ENCODE data around the gene KCNQ1.
"Not testable (repeated sequence)": the region's sequence is repeated elsewhere in the genome, so short reads cannot be mapped to it uniquely, and the experiment has no call there.

KCNQ1 gene

DNA sequence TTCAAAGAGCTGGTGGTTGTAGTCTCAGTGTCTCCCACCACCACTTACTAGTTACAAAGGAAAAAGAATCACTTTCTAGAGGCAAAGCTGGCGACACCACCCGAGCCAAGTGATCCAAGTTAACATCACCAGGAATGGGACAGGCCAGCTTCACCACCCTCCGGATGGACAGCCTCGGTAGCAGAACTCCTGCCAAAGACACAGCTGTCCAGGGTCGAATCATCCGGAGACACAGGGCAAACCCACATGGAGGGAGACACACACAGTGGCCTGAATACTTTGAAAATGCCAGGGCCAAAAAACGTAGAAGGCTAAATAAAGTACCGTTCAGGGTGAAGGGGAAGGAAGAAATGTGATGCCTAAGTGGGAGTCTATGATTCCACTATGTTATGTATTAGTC lies 33.1 kb downstream of the KCNQ1 start:
- no peak for DNase-seq

DNA sequence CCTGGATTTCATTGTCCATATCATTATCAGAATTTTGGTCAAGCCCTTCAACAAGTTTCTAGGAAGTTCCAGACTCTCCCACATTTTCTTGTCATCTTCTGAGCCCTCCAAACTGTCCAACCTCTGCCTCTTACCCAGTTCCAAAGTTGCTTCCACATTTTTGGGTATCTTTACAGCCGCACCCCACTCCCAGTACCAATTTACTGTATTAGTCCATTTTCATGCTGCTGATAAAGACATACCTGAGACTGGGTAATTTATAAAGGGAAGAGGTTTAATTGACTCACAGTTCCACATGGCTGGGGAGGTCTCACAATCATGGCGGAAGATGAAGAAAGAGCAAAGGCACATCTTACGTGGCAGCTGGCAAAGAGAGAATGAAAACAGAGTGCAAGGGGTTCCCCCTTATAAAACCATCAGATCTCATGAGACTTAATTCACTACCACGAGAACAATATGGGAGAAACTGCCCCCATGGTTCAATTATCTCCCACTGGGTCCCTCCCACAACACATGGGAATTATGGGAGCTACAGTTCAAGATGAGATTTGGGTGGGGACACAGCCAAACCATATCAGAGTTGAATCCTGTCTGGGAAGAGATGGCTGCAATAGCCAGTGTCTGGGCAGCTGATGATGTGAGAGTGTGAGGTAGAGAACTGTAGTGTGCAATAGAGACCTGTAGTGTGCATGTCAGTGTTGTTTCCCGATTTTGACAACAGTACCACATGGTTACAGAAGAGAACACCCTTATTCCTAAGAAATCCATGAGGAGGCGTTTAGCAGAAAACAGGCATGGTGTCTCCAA lies 35.5 kb downstream of the KCNQ1 start:
- not testable (repeated sequence) for DNase-seq

DNA sequence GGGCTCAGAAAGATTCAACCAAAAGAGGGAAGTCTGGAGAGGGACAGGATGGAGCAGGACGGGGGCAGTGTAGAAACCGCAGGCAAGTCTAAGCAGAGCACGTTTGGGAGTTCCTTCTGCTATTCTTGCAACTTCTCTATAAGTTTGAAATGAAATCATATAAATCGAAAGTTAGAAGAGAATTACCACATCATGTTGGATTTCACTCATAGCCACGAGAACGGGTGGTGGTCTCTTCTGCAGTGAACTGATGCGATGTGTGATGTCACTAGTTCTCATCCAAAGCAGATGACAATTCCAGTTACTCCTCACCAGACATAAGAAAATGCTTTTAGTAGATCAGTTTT lies 36.0 kb downstream of the KCNQ1 start:
- DNase-seq, result no peak

DNA sequence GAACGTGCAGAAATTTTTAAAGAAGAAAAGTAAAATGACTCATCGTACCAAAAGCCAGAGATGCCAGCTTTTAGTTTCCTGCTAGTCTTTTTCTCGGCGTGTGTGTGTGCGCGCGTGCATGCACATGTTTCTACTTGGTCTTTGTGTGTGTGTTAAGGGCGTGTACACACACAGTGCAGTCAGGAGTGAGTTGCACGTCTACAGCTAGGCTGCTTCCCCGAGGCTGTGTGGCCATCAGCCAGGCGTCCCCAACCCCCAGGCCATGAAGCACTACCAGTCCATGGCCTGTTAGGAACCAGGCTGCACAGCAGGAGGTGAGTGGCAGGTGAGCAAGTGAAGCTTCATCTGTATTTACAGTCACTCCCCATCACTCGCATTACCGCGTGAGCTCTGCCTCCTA lies 36.4 kb downstream of the KCNQ1 start:
- DNase-seq, result no peak

DNA sequence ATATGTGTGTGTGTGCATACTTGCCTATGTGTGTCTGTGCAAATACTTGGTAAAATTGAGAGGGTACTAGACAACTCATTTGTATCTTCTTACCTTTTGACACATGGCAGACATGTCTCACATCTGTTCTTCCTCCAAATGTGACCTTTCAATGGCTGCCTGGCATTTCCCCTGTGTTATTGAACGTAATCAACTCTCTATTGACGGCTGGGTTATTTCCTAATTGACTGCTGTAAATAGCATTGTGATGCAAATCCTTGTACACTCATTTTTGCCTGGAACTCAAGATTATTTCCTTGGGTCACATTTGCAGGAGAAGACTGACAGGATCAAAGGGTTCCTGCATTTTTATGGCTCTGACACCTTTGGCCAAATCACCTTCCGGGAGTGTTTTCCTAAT lies 37.4 kb downstream of the KCNQ1 start:
- DNase-seq, result no peak

DNA sequence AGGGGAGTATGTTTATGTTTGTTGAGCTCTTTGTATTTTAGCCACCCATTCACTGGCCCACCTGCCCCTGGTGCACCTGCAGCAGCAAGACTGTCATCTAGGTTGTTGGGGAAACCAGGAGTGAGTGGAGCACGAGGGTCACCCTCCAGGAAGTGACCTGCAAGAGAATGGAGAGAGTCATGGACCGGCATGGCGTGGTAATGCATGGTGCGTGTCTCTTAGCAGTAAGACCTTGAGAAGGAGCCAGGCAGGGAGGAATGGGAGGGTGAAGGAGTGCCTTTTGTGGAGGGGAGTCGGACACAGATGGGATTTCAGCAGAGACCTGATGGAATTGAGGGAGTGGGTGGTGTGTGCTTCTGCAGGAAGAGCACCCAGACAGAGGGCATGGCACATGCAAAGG lies 37.9 kb downstream of the KCNQ1 start:
- no peak for DNase-seq

DNA sequence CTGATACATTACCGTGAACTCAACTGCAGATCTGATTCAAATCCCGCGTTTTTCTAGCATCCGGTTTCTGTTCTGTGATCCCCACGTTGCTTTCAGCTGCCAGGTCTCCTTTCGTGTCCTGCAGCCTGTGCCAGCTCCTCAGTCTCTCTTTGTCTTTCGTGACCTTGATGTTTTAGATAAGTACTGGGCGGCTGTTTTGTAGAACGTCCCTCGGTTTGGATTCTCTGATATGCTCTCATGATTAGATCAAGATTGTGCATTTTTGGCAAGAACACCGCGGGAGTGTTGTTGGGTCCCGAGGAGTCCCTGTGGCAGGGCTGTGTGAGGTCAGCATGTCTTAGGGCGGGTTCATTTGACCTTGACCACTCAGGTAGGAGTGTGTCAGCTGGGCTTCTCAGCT lies 38.6 kb downstream of the KCNQ1 start:
- DNase-seq, result no peak

DNA sequence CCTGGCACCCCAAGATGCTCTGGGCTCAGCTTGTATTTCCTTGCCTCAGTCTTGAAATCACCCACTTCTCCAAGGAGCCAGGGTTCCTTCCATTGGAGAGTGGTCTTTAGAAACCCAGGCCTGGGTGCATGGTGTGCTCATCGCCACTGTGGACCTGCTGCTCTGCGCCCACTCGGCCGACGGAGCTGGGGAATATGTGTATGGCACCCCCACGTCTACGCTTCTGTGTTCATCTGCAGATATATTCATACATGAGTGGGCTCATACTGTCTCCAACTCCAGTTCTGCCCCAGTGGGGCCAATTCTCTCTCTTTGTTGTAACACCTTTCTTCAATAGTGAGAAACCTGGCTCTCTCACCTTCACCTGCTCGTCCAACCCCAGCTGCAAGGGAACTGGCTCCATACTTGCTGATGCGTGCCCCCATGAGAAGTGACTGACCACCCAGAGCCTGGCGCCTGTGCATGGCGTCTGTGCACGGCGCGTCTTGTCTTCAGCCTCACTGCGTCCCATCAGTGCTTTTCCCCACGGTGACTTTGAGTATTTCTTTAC lies 39.8 kb downstream of the KCNQ1 start:
- no peak for DNase-seq

DNA sequence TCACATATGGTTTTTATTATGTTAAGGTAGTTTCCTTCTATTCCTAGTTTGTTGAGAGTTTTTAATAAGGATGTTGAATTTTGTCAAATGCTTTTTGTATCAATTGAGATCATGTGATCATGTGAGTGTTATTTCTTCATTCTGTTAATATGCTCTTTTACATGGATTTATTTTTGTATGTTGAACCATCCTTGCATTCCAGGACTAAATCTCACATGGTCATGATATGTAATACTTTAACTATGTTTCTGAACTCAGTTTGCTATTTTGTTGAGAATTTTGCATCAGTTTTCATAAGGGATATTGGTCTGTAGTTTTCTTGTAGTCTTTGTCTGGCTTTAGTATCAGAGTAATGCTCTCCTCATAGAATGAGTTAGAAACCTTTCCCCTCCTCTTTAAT lies 43.2 kb downstream of the KCNQ1 start:
- DNase-seq, result no peak

DNA sequence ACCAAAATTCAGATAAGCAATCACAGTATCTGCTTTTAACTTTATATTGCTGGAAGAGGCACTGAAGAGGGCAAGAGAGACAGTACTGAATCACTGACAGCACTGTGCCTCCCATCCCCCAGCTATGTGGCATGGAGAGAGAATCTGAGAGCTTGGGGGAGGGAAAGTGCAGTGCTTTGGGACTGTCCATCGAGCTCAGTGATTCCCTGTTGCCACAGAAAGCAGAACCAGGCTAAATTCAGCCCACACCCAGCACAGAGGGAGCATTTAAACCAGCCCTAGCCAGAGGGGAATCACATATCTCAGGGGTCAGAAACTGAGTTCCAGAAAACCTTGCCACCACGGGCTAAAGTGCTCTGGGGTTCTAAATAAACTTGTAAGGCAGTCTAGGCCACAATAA lies 44.3 kb downstream of the KCNQ1 start:
- DNase-seq, result no peak

DNA sequence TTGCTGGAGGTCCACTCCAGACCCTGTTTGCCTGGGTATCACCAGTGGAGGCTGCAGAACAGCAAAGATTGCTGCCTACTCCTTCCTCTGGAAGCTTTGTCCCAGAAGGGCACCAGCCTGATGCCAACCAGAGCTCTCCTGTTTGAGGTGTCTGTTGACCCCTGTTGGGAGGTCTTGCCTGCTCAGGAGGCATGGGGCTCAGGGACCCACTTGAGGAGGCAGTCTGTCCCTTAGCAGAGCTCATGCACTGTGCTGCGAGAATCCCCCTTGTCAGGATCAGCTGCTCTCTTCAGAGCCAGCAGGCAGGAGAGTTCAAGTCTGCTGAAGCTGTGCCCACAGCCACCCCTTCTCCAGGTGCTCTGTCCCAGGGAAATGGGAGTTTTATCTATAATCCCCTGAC lies 53.1 kb downstream of the KCNQ1 start:
- not testable (repeated sequence) for DNase-seq

DNA sequence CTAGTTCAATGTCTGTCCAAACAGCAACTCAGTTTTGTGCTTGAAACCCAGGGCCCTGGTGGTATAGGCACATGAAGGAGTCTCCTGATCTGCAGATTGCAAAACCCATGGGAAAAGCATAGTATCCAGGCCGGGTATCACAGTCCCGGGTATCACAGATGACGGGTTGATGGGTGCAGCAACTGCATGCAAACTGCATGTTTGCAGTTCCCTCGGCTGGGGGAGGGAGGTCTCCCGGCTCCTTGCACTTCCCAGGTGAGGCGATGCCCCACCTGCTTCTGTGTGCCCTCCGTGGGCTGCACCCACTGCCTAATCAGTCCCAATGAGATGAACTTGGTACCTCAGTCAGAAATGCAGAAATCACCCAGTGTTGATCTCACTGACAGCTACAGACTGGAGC lies 53.9 kb downstream of the KCNQ1 start:
- DNase-seq, result no peak

DNA sequence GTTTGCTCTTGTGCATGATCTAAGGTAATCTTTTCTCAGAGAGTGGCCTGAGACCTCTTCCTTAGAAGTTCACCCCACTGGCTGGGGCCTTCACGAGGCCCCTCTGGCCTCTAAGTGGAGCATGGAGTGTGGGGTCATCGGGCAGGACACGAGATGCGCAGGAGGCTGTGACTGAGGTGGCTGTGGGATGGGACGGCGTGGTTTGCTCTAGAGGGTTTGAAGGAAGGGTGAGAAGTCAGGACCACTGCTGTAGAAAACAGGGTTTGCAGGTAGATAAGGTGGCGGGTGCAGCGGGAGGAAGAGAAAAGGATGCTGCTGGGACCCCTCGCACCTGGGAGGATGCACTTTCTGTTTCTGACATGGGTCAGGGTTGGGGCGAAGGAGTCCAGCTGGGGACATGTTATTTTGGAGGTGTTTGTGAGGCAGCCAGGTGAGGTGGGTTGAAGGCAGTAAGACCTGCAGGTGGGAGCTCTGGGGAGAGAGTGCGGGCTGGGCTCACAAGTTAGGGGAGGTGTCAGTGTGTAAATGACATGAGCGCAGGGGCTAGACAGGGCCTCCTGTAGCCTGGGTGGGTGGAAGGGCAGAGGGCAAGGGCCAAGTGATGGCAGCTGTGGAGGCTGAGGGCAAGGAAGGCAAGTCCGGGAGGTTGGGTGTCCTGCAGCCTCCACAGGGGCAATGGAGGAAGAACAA lies 62.5 kb downstream of the KCNQ1 start:
- no peak for DNase-seq

DNA sequence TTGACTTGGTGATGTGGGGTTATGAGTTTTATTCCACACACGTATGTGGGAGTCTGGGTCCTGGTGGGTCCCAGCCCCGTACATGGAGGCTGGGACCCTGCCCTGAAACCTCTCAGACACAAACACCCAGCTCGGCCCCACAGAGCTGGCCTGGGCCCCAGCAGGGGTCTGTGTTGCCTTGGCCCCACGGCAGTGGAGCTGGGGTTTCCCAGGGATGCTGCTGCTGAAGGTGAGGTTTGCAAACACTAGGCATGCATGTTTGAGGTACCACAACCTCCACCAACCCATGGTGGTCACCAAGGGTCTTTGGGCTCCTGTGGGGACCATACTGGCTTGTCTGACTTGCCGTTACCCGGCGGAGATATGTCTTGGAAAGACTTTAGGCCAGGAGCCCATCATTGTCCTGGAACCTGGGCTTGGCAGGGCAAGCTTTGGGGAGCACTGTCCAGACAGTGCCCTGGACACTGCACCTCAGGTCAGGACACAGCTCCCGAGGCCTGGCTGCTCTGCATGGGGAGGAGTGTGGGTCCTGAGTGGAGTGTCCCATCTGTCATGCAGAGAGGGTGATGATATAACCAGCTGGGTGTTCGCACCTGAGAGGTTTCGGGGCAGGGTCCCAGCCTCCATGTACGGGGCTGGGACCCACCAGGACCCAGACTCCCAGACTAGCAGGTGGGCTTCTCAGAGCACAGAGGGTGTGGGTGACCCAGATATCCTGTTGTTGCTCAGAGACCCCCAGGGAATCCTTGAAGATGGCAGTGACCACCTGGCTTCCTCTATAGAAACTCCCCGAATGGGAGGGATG lies 63.3 kb downstream of the KCNQ1 start:
- DNase-seq, result no peak

DNA sequence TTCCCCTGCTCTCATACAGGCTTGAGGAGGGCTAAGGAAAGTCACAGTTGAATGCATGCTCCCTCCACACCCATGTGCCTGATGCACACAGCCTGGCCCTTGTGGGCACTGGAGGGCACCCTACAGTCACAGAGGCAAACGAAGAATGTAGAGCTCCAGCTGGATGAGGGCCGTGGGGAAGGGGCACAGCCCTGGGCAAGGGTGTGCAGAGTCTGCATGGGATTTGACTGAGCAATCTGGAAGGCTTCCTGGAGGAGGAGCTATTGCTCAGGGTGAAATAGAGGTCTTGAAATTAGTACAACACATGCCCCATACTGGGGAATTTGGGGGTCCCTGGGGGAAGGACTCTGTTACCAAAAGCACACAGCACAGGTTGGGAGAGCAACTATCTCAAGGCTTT lies 64.0 kb downstream of the KCNQ1 start:
- no peak for DNase-seq

DNA sequence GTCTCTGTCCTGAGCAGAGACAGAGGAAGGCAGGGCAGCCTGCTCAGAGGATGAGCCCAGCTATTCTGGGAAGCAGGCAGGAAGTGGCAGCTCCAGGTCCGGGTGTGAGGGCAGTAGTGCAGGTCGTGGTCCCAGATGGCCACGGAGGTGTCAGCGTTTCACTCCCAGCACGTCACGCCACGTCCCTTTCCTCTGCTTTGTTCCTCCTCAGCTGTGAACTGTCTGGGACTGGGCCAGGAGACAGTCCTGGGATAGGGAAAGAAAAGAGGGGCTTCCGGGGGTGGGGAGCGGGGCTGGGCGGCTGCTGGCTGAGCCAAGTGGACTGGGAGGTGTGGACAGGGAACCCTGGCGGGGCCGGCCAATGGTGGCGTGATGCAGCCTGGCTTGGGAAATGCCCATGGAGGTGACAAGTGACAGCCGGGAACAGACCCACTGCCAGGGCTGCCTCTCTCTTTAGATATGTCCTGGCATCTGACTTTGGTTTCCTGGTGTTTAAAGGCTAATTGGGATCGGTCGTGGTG lies 64.7 kb downstream of the KCNQ1 start:
- DNase-seq, result no peak

DNA sequence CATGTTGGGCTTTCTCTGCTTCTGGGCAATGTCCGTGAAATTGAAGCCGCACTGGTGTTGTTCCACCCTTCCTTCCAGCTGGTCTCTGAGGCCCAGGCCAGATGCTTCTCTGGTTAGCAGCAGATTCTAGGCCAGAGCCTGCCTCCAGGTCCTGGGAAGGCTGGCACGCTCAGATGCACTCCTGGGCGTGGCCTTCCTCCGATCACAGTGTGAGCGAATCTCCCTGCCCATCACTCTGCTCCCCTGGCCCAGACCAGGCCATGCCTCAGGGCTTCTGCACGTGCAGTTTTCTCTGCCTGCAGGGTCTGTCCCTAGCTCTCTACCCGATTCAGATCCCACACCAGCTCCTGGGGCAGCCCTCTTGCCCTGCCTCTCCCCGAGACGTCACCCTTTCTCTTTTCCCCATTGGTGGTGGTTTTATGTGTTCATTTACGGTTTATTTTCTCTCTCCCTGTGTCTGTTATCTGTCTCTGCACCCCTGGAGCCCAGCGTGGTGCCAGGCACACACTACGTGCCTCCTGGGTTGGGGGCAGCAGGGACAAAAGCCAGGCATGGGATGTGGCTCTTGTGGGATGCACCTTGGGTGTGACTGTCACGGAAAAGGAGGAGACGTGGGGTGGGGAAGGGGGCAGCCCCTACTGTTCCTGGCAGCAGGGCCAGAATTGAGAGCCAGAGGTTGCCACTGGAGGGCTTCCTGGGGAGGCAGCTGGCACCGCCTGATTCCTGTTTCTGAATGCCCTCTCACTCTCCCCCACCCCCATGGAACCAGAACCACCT lies 66.0 kb downstream of the KCNQ1 start:
- DNase-seq, result no peak

DNA sequence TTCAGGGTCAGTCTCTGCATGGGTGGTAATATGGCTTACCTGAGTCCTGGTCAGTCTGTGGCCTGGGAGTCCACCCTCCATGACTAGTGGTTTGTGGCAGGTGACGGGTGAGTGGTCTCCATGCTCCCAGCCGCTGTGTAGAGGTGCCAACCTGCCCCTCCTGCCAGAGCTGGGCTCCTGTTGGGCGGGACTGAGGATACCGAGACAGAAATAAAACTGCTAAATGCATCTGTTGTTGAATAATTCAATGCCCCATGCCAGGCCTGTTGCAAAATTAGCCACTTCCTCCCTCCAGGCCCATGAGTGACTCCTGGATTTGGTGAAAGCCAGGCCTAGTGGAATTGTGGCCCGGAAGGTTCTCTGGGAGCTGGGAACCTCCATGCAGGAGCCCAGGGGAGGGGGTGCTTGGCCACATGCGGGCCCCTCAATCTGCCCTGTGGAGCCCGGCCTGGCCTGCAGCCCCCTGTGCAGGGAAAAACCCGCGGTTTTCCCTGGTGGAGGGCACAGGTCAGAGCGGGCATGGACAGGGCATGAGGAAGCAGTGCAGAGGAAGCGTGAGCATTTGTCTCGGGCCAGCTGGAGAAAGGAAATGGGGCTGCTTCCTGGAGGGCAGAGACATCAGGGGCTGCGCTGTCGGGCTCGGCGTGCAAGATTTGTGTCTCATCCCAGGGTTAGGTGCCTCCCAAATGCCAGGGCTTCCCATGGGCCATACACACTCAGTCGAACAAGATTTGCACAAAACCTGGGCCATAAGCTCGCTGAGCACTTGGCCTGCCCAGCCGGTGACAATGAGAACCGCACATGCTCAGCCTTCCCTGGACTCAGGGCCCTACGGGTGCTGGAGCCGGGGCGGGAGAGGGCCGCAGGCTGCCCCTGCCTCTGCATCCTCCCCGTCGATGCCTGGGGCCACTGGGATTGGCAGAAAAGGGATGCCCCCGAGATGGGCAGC lies 66.9 kb downstream of the KCNQ1 start:
- no peak for DNase-seq

DNA sequence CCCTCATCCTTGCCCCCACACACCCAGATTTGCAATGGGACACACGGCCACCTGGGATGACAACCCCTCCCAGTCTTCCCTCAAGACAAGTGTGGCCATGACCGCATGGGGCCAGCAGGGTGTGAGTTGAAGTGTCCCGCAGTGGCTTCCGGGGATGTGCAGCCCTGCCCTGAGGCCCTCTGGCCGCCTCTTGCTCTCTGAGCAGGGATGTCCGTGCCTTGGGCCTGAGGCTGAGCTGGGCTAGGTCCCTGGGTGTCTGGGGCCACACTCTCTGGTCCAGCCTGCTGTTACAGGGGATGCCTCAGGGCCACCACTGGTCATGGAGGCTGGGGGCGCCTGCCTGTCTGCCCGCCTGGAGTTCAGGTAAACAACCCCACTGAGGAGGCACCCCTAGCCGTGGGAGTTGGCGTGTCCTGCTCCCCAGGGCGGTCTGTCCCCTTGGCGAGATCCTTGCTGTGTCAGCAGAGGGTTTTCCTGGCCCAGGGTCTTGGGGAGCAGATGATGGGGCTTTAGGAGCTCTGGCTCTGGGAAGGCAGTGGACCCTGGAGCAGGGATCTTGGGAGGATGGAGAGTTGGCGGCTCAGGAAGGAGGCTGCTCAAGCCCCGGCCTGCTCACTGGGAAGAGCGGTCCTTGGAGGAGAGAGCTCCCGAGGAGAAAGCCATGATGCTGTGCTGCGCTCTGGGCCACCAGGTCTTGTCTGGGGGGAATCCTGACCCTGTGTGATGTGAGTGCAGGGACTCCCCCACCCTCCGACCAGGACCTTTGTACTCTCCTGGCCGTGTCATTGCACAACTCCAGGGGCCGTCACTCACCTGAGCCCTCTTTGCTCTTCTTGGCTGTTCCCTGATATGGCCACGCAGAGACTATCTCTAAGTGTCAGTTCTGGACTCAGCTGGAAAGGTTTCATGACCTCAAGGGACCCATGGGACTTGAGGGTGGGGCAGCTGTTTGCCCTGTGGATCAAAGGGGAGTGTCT lies 67.9 kb downstream of the KCNQ1 start:
- DNase-seq, result no peak

DNA sequence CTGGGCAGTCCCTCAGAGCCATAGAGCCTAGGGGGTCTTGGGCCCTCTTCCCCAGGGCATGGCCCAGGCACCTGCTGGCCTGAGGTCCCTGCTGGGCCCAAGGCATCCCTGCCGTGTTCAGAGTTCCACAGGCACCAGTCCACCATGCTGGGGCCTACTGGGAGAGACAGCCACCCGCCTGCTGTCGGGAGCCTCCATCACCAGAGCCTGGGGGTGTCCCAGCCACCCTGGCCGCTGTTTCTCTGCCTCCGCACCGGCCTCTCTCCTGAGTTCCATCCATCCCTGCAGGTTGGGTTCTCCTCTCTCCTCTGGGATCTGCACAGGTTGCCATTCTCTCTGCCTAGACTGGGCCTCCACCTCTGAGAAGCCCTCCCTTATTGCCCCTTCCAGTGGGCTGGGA lies 68.6 kb downstream of the KCNQ1 start:
- no peak for DNase-seq

Measured in activated naive CD4-positive, alpha-beta T cell treated with Interleukin-2 at 50 U/mL for 16 hours (primary cell).